Dedifferentiated amniotic fluid mesenchymal stem cell (primary cell): Measurements from ENCODE around the gene B9D1.

Source experiments
- DNase-seq: peaks from one replicate; pipeline ENCODE4 v3.0.0-alpha.2; 2016; ENCODE audit errors: extremely low spot score

Gene B9D1

DNA sequence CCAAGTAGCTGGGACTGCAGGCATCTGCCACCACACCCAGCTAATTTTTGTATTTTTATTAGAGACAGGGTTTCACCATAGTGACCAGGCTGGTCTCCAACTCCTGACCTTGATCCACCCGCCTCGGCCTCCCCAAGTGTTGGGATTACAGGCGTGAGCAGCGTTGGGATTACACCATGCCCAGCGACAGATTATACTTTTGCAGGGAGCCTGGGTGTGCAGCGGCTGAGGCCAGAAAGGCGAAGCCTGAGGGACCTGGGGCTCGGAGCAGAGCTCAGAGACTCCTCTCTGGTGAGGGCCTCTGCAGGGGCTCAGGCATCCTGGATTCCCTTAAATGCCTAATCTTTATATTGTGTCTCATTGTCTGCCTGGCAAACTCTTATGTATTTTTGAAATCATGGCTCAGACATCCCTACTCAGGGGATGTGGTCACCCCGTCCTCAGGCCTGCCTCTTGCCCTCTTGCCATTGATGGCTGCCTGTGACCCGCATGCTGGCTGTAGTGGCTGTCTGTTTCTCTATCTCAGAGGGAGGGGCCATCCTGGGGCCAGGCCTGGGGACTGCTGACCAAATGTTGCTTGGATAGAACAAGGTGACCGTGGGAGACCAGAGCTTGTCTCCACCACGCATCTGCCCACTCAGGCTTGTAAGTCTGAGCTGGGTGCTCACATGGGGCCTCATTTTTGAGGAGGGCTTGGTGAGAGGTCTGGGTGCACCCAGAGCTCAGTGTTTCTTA, 42.6 kb downstream of the B9D1 start:
- DNase-seq: no peak

DNA sequence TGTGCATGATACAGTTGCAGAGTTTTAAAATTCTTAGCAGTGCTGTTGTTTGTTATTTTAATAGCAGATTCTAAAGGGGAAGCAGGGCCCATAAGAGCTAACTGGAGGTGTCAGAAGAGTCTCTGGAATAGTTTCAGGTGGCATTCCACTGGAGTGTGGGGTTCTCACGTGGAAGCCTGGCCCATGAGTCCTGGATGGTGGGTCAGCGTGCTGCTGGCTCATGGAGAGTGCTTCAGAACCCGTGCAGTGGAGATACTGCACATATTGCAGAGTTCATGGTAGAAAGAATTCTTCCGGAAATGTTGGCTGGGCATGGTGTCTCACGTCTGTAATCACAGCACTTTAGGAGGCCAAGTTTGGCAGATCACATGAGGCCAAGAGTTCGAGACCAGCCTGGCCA, 43.9 kb downstream of the B9D1 start:
- no peak for DNase-seq

DNA sequence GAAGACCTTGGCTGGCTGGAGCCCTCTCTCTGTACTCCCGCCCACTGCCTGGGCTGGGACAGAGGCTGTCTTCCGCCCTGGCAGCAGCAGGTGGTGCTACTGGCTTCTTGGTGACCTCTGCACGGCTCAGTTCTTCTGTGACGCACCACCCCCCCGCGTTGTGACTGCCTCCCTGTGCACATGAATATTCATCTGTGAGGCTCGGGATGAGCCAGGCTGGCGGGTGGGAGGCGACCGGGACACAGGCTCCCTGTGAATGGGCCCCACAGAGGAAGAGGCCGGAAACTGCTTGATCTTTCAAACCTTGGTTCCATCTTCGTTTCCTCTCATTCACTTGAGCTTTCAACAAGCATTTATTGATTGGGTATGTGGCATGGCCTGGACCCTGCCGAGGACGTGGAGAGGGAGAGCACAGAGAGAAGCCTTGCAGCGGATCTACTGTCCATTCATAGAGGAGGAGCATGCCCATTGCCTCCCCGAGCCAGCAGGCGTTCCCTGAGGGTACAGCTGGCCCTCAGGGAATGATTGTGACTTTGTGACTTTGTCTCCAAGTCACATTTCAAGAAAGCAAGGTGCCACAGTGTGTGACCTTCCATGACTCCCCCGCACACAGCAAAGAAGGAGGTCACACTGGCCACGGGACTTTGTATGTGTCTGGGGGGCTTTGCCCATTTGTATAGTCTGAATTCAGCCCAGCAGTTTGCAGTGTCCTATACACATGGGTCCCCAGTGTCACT, 45.0 kb downstream of the B9D1 start:
- no peak for DNase-seq

DNA sequence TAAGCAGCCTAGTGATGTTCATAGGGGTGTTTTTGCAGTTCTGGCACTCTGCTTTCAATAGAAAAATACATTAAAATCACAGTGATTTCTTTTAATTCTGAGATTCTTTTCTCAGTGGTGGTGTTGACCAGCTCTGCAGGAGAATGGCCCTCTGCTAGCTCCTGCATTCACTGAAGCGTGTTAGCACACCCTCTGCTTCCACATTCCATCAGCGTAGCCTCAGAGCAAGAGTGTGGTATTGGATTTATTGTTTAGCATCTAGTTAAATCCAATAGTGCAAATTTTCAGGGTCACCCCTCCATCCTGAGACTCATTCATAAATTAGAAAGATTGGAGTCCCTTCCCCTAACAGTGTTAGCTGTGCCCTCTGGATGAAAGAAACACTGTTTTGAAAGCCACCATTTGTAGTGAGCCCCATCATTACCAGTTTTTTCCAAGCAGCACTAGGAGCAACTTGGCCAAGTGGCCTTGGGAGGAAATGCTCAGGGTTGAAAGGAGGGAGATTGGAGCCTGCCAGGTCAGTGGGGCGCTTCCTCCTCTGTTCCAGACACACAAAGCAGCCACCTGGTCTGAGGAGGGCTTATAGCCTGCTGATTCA, 45.7 kb downstream of the B9D1 start:
- DNase-seq: no peak

DNA sequence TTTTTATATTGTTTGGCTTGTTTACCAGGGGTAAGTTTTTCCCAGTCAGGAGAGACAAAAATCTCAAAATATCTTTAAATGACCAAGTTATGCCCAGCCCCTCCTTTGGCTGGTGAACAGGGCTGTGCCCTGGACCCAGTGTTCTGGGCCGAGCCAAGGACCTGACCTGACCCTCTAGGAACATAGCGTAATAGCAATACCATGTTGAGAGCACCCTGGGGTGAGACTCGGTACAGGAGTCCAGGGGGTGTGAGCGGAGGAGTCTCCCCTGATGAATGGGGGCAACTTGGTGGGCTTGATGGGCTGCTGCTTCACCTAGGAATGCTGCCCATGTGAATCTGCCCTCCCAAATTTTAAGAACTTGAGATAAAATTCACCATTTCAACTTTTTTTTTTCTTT, 47.4 kb downstream of the B9D1 start:
- DNase-seq: no peak

DNA sequence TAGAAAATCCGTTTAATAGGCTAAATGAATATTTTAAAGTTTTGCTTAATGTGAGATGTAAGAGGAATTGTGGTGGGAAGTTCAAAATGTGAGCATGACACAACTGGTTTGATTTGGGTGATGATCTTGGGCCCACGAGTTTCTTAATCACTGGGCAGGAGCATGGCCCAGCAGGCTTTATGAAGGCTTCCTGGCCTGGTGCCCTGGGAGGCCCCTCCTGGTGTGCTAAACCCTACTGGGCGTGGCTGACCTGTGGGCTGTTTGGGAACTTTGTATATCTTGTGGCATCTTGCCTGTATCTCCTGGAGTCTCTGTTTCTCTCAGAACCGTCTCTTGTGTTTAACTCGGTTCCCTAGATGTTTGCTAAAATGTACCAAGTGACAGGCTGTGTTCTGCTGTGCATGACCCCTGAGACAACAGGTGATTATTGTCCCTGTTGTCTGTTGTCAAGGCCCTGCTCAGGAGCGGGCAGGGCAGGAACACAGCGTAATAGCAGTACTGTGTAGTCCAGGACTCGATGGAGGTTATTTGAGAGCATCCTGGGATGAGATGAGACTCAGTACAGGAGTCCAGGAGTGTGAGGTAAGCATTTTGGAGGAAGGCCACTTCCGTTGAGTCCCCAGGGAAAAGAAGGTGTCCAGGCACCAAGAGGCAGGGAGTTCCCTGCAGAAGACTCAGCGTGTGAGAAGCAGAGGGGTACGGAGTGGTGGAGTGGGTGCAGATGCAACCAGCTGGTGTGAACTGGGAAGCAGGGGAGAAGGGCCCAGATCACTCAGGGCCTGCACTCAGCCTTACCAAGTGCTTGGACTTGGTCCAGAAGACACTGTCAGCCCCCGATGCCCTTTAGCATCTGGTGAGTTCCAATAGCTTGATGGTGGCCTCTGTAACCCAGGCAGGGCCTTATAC, 48.5 kb downstream of the B9D1 start:
- DNase-seq: no peak

DNA sequence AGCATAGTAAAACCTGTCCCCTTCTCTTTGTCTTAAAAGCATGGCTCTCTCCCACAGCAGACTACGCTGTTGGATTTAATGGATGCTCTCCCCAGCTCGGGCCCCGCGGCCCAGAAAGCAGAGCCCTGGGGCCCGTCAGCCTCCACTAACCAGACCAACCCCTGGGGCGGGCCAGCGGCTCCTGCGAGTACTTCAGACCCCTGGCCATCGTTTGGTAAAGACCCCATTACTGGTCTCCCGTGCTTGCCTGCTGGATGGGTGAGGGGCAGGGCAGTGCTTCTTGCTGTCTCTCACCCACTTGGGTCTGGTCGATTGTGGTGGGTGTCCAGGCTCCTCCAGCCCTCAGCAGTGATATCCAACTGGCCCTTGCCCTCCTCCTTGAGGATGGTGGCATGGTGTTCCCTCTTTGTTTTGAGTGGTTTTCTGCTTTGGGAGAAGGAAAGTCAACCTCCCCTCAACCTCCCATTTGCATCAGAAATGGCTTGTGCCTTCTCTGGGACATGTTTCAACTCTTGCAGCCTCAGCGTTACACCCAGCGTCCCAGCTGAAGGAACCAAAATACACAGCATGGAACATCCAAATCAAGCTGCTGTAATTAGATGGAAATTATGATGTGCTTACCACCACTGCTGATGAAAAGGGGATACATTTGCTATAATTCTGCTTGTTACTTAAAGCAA, 49.3 kb downstream of the B9D1 start:
- DNase-seq: no peak

DNA sequence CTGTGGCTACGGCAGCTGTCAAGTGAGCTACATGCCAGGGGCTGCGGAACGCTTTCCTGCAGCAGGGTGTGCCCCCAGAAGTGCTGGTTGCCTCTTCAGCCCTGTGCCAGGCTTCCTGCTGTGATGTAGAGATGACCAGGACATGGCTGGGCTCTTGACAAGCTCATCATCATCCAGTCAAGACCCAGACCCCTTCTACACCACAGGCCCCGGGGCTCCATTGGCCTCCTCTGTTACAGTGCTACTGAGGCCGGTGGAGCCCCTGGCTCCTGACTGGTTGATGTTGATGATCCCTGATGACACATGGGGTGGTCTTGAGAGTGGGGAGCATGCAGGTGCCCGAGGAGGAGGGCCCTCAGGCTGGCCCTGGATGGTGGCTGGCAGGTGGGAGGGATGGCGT, 50.1 kb downstream of the B9D1 start:
- no peak for DNase-seq

DNA sequence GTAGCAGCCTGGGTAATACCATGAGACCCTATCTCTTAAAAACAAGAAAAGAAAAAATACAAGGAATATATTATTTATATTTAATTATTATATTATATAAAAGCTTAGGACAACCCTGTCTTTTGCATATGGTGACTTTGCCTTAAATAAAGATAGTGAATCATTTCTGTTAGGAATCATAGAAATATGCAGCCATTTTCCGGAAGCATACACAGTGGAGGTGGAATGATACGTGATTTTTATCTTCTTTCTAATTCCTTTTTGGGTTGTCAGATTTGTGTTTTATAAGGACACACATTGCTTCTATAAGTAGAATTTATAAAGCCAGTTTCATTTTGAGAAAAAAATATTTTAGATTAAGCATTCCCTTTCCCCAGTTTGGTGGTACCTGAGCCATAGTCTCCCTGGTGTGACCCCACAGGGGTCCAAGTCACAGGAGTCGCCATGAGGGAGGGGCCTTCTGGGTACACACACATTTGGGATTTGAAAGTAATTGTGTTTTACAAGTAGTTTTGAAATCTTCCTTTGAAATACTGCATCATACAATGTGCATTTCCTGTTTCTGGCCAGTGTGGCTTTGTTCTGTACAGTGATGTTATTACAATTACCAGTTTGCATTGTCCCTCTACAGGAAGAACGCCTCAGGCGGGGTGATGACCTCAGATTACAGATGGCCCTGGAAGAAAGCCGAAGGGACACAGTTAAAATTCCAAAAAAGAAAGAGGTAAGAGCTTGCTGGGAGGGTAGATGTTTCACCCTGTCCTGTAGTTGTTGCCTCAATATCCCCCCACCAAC, 50.9 kb downstream of the B9D1 start:
- no peak for DNase-seq

DNA sequence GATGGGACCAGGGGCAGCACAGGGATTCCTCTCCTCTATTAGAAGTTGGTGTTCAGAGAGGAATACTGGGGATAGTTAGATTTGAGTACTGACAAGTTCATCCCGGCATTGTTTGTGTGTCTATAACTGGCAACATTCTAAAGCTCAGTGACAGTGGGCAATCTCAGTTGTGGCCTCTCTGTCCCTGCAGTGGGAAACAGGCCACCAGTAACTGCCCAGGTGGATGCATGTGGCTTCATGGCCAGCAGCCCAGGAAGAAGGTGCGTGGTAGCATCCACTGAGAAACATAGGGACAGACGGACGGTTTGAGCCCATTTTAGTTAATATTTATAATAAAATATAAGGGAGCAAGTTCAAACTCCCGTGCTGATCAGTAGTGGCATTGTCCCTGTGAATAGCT, 51.5 kb downstream of the B9D1 start:
- DNase-seq: no peak

DNA sequence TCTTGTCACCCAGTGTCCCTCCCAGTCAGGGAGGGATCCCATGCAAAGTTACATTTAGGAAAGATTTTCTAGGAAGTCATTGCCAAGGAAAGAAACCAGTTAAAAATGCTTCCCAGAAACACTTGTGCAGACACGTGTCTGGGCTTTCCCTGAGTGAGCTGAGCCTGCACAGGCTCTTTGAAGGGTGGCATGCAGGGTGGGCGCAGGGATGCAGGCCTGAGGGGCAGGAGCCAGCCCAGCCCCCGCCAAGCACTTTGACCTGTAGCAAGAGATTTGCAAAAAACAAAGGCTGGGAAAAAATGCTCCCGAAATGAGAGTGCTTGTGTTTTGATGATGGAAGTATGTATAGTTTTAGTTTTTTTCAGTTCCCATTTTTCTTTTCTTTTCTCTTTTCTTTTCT, 52.4 kb downstream of the B9D1 start:
- DNase-seq: no peak

DNA sequence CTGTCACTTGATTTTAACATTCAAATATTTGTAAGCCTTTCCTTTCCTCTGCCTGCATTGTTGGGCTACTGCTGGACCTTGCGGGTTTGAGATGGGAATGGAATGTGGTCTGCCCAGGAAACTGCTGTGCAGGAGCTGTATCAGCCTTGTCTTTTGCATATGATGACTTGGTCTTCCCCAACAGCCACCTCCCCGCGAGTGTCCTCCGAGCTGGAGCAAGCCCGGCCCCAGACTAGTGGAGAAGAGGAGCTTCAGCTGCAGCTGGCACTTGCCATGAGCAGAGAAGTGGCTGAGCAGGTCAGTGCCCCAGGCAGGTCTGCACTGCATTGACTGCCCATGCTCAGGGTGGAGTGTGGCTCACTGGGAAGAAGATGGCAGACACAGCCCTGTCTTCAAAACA, 52.8 kb downstream of the B9D1 start:
- DNase-seq: no peak

DNA sequence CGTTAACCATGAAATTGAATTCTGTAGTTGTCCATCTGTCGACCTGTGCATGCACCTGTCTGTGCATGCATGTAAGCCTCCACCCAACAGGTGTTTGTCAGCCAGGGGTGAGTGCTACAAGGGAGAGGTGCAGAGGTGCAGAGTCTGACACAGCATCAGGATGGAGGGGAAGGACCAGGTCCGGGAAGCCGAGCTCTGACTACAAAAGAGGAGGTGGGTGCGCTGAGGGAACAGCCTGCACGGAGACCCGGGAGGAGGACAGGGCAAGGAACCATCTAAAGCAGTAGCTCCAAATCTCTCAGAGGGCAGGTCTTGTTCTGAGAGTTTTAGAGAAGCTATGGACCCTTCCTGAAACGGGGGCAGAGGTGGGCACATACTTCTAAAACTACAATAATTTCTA, 54.1 kb downstream of the B9D1 start:
- DNase-seq: no peak

DNA sequence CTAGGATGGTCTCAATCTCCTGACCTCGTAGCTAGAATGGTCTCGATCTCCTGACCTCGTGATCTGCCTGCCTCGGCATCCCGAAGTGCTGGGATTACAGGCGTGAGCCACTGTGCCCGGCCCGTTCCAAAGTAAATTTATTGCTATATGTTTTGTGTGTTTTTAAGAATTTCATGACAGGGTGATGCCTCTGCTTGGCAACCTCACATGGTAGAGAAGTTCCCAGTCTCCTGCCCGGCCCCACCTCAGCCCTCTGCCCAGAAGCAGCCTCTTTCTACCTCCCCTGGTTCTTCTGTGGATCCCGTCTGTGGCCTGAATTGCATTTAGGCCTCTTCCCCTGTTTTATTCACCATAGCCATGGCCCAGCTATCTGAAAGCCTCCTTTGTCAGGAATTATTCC, 55.0 kb downstream of the B9D1 start:
- no peak for DNase-seq

DNA sequence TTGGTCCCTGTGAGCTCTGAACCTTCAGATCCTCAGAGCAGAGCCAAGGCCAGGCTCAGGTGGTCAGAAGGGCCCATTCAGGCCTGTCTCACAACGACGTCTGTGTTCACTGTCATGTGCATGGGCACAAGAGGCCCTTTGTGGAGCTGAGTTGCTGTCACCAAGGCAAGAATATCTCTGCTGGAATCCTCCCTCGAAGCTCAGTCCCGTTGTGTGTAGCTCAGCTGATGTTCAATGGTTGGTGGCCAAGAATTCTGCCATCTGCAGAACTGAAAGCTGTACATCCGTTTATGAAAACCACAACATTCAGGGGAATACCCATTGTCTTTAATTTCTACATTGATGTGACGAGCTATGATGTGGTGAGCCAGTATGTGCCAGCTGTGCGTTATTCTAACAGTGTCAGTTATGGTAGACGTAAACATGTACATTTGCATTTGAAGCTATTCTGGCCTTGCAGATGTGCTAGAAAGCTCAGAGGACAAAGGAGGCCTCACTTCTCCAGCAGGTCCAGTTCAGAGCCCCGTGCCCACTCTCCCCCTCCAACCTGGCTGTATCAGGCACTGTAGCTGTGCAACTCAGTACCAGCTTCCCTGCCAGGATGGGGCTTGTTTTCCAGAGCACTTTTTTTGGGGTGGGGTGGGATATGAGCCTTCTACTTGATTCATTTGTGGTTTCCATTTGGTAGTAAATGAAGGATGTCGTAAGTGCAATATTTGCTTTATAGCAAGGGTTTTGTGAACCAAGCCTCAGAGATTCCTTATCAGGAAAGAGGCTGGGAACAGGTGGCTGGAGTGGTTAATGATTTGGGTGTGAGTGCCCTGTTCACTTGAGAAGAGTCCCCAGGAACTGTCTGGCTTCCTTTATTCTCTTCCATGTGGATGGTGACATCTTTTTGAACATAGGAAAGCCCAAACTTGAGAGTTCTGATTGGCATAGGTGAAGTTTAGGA, 56.1 kb downstream of the B9D1 start:
- no peak for DNase-seq

DNA sequence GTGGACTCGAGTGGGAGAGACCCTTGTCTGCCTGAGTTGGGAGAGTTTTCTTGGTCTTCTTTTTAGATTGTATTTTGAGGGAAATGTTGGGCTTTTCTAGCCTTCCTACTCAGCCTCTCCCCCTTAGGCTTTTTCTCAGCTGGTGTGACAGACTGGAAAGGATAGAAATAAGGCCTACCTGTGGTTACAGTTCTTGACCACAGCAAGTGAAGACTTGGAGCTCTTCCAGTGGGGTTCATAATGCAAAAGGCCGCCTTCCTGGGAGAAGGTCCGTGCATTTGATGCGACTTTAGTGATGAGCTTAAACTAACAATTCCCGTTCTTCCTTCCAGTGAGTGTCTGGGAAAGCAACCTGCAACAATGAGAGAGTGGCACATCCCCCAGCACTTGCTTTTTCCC, 56.8 kb downstream of the B9D1 start:
- no peak for DNase-seq

DNA sequence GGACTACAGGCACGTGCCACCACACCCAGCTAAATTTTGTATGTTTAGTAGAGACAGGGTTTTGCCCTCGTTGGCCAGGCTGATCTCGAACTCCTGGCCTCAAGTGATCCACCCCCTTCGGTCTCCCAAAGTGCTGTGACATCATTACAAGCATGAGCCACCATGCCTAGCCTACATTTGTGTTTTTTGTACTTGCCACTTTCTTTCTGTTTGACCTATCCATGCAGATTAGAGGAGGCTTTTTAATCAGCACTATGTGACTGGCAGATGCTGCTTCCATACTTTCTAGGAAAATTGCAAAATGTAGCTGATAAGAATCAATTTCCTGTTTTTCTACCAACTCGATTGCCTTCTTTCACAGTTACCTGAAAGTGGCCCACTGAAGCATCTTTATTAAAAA, 57.3 kb downstream of the B9D1 start:
- no peak for DNase-seq

DNA sequence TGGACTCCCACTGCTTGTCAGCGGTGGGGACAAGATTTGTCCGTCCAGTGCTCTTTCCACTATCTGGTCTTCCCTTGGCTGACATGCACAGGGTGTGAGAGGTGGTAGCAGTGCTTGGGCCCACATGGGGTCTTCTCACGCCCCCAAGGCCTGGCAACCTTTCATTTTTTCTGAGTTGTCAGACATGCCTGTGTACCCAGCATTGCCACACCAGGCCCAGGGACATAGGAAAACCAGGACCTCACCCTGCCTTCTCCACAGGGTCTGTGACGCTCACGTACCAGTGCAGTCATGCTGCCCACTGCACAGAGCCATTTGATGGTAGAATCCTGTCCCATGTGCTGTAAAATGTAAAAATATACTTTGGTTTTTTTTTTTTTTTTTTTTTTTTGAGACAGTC, 57.8 kb downstream of the B9D1 start:
- no peak for DNase-seq

DNA sequence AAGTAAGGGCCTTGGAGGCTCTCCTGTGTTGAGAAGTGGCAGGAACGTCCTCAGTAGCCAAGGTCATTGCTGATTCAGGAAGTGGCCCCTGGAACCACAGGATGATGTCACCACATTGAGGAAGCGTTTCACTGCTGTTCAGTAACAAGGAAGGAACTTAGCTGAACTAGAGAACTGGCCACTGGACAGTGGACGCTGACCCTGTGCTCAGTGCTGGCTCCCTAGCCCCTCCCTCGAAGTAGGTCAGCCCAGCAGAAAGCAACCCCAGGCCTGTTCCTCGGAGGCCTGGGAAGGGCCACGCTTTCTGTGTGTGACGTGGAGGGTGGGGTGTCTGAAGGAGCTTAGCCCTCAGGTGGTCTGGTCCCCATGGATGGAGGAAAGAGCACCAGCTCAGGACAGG, 58.3 kb downstream of the B9D1 start:
- DNase-seq: no peak

DNA sequence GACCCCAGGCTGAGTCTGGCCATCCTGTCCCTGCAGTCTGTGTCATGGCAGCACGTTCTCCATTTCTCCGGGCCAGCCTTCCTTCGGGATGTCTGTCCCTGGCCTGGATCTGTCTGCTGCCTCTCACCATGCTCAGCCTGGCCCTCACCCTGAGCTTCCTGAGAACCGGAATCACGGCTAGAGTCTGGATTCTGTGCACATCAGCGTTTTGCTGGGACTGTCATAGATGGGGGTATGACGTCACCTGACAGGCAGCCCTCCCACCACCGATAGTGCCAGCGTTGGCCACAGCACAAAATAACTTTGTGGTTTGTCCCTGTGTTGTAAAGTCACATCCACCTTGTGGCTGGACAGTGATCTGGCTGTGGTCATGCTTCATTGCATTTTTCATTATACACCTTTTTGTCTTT, 59.2 kb downstream of the B9D1 start:
- no peak for DNase-seq
